Measurements from ENCODE around the gene NOS1AP.
"Not testable (repeated sequence)": the region's sequence is repeated elsewhere in the genome, so short reads cannot be mapped to it uniquely, and the experiment has no call there.

NOS1AP gene

DNA sequence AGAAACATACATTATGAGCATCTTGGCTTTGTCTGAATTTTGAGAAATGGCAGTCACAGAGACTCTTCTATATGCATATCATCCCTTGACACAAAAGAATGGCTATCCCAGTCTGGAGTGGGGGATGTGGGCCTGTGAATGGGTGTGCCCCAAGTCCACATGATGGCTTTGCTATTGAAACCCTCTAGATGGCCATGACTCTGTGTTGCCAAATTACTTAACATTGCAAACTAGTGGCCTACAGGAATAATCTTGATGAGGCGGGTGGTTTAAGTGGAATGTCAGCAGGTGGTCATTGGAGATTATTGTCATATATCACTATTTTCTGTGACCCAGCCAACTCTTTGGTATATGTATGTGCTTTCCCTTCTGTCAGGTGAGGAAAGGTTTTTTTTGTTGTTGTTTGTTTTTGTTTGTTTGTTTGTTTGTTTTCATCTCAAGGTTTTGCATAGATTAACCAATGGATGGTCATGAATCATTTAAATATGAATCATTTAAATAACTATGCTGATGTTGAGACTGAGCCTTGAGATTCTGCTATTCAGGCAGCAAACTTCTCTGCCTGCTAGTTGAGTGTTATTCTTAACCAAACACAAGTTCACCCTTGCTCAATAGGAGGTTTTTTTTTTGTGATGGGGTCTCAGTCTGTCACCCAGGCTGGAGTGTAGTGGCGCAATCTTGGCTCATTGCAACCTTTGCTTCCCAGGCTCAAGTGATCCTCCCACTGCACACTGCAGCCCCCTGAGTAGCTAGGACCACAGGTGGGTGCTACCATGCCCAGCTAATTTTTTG is 103.0 kb downstream of the NOS1AP start:
- no peak for DNase-seq

DNA sequence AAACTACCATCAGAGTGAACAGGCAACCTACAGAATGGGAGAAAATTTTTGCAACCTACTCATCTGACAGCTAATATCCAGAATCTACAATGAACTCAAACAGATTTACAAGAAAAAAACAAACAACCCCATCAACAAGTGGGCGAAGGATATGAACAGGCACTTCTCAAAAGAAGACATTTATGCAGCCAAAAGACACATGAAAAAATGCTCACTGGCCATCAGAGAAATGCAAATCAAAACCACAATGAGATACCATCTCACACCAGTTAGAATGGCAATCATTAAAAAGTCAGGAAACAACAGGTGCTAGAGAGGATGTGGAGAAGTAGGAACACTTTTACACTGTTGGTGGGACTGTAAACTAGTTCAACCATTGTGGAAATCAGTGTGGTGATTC is 104.1 kb downstream of the NOS1AP start:
- DNase-seq, result not testable (repeated sequence)

DNA sequence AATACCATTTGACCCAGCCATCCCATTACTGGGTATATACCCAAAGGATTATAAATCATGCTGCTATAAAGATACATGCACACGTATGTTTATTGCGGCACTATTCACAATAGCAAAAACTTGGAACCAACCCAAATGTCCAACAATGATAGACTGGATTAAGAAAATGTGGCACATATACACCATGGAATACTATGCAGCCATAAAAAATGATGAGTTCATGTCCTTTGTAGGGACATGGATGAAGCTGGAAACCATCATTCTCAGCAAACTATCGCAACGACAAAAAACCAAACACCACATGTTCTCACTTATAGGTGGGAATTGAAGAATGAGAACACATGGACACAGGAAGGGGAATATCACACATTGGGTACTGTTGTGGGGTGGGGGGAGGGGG is 104.5 kb downstream of the NOS1AP start:
- not testable (repeated sequence) for DNase-seq

DNA sequence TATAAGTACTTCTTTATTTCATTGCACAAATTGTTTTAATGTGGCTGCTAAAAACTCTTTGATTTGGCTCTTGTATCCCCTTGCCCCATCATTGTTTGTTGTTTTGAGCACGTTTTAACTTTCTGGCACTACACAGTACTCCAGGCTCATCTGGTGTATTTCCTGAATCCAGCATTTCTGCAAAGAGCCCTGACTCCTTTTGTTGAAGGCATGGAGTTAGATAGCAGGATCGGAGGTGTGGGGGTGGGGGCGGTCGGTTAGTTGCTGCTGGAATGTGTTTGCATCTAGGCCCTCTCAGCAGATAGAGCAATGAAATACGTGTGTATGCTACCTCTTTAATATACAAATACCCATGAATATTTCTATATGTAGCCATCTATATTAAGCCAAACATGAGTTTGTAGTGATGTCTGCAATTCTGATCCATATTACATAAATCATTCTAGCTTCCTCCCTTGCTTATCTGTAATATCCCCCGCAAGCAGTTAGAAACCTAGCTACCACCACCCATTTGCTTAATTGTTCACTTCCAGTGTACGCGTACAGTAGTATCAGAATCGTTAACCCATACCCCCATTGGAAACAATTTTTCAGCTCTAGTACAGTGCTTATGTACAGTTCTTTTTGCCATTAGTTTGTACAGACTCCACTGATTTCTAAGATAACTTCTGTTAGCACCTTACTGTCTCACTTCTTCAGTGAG is 106.0 kb downstream of the NOS1AP start:
- DNase-seq, result no peak

DNA sequence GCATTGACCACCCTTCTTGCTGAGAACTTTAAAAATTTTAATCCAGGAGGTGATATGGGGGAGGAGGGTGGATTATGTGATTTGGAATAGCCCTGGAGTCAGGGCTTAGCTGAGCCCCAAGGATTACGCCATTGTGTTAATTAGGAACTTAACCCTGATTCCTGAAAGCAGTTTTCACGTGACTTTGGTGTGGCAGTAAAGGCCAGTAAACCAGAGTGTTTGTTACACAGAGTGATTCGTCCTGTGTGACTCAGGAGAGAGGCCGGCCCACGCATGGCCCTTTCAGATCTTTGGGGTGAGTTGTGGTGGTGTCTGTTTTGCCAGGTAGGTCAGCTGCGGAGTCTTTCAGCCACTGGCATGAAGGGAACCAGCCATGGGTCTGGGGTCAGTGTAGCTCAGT is 107.6 kb downstream of the NOS1AP start:
- DNase-seq, result no peak

DNA sequence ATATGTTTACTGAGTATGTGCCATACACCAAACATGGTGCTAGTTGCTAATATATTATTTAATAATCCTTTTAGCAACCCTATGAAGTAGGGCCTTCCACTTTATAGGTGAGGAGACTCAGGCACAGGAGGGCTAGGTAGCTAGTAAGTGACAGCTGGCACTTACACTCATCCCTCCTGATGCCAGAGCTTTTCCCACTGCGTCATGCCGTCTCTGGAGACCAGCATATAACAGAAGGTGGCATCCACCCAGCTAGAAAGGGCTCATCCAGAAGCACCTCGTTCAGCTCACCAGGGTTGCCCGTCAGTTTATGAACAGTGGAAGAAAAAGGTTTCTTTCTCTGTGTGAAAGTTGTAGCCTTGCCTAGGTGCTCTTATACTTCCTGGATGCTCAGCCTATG is 108.9 kb downstream of the NOS1AP start:
- DNase-seq, result no peak

DNA sequence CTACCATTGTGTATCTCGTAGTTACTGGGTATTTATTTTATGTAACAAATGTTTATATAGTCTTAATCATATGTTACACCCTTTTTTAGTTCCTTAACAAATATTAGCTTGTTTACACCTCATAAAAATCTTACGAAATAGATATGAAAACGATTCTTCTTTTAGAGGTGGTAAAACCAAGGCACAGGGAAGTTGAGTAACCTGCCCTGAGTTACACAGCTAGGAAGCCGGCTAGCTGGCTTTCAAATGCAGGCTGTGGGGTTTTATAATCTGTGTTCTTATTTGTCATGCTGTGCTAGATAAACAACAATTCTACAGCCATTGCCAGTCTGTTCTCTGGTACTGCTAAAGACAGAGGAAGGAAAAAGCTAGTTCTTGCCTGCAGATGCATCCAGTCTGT is 109.6 kb downstream of the NOS1AP start:
- no peak for DNase-seq

DNA sequence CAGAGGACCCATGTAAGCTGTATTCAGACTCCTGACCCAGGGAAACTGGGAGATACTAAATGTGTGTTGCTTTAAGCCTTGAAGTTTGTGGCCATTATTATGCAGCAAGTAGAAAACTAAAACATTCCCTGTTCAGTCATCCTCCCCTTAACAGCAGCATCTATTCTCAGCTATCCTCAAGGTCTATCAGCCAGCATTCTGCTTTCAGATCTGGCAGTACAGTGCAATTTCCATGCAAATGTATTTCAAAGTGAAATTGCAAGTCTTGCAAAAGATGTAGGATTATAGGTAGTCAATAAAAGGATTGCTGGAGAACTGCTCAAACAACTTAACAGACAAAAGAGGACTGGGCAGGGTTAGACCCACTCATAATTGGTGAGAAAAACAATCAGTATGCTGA is 111.3 kb downstream of the NOS1AP start:
- DNase-seq, result no peak

DNA sequence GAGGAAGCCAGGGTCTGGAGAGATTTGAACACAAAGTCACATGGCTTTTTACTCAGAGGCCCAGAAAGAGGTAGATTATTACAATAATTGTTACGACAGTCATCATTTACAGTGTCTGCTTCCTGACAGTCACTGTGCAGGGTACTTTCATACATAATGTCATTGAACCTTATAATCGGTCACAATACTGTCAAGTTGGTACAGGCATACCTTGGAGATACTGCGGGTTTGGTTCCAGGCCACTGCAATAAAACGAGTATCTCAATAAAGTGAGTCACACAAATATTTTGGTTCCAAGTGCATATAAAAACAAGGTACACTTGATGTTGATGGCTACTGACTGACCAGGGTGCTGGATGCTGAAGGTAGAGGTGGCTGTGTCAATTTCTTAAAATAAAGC is 112.6 kb downstream of the NOS1AP start:
- no peak for DNase-seq

DNA sequence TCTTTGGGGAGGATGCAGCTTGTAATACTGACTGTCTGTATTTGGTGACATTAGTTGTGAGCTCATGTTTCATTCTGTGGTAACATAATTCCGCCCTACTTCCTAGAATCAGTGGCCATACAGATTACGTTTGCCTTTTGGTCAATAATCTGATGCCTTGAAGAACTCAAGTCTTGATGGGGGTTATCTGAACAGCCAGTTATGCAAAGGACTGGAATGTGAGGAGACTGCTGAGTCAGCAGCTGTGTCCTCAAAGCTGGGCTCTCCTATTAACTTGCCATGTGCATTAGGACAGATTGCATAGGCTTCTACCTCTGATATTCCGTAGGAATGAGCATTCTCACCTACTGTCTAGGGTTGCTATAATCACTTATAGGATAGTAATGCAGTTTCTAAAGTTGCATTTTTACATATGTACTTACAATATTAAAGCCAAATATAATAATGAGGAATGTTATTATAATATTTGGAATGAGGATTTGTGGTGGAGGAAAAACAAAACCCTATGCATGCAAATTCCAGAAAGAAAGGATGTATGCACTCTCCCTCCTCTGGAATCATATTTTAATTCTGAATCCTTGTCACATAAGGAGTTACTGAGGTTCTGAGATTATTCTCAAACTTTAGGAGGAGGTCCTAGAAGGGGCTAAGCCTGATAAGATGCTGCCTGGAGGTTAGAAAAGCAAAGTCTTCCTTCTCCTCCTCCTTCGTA is 116.0 kb downstream of the NOS1AP start:
- no peak for DNase-seq

DNA sequence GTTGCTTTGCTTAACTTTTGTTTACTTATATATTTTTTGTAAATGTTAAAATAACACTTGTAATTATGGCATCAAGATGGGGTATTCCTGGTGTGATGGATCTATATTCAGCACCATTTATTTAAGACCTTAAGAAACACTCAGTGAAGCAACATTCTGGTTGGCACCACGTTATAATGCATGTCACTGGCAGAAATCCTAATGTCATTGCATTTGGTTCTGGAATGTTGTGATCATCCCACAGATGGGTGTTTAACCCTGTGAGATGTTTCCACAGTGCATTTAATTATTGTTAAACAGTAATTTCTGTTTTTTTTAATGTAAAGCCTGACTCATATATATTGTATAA is 116.5 kb downstream of the NOS1AP start:
- no peak for DNase-seq

DNA sequence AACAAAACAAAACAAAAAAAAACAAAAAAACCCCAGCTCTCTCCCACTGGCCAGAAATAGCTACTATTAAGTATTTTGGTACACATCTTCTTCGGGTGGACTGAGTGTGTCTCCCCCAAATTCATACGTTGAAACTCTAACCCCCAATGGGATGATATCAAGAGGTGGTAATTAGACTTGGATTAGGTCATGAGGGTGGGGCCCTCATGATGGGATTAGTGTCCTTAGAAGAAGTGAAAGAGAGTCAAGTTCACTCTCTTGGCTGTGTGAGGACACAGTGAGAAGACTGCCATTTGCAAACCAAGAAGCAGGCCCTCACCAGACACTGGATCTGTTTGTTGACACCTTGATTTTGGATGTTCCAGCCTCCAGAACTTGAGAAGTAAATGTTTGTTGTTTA is 116.9 kb downstream of the NOS1AP start:
- DNase-seq, result no peak

DNA sequence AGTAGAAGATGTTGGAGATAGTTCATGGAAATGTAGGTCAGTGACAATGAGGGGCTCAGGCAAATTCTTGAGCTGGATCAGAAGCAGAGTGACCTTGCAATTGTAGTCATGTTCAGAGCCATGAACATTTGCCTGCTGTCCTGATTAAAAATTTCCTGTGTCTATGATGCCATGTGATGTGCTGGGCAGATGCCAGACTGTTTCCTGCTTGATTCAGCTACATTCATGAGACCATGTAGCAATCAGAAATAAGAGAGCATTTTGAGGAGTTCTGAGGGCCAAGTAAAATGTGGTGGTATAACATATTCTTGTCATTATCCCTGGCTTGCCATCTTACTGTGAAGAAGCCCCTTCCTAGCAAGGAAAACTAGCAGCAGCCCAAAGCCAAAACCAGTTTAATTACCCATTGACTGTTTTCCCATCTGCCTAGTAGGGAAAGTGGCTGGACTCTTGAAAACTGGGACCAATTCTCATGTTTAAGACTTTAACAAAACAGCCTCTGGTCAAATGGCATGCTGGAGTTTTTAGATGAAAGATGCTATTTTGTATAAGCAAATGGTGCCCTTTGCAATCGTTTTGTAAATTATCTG is 118.3 kb downstream of the NOS1AP start:
- DNase-seq, result no peak

DNA sequence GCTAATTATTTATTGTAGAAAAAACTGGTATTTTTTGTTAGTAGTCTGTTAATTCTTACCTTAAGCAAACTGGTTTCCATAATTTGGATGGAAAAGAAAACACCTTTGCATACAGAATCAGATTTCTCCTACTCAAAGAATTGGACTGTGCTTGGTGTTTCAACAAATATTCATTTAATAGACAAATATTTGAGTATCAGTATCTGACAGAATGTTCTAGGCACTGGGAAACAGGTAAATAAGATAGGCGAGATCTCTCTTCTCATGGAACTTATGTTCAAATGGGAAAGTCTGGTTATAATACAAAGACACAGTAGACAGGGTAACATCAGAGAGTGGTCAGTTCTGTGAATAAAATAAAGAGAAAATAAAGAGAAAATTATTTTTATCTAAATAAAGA is 119.9 kb downstream of the NOS1AP start:
- DNase-seq, result no peak

DNA sequence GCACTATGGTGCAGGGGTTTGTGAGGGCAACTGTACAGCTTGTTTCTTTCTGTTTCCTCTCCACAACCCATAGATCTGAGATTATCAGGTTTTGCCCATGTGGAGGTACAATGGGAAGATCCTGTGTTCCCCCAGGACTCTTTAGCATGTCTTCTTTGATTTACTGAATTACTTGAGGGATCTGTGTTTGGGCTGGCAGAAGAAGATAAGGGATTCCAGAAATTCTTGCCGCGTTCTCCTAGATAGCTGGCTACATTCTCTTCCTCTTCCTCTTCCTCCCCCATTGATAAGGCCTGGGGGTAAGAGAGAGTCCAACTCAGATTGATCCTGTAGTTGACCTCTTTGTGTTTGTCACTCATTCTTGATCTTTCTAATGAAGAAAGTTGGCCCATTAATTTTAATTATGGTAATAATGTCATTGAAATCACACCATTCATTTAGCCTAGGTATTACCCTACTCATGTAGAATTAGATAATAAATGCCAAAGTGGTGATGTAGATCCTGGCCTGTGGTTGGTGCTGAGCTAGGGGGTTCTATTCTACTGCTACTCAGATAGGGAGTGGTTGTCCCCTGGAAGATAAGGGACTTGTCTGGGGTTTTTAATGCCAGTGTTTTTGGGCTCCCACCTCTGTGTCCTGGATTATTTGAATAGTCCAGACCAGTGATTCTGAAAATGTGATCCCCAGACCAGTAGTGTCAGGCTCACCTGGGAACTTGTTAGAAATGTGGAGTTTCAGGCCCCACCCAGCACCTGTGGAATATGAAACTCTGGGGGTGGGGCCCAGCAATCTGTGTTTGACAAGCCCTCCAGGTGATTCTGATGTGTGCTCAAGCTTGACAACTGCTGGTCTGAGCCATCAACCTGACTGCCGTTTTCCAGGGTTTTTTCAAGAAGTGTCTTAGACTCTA is 122.2 kb downstream of the NOS1AP start:
- no peak for DNase-seq

DNA sequence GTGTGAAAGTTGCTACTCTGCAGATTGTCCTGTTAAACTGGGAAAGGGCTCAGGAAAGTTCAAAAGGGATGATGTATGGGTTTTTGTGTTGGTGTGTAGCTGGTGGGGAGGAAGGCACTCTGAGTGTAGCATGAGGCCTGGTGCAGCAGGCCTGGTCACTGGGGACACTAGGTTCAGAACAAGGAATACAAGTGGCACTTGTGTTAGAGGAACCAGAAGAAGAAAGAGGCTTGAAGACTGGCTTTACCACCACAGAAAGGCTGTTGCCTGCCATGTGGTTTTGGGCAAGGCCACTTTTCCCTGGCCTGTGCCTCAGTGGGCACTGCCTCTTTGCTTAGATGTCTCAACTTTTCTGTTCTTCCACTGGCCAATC is 122.8 kb downstream of the NOS1AP start:
- no peak for DNase-seq

DNA sequence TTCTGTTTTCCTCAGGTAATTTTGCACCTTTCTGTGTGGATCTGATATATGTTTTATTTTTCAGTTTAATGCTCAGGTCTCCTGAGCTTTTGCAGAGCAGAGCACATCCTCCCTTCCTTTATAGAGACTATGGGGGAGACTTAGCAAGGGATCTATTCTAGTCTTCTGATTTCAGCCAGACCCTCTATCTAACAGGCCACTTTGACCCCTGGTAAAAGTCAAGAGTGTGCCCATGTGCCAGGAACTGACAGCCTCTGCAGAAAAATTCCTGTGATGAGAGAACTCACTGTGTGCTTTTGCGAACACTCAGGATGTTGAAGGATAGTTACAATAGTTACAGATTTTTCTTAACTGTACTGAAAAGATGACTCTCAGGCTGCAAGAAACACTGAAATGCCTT is 123.3 kb downstream of the NOS1AP start:
- no peak for DNase-seq

DNA sequence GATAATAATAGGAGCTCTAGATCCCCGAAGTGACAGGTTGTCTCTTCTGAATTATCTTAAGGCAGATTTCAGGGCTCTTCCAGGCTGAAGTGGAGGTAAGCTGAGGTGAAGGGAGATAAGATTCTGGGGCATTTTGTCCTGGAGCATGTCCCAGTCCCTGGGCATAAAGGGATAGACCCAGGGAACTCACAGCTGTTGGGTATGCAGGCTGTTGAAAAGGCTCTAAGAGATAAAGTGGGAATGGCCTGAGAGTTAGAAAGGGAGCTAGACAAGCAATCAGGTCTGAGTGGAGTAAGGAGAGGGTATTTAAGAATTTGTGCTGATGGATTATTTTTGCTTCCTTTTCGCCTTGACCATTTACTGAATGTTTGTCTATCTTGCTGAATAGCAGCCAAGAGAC is 123.7 kb downstream of the NOS1AP start:
- no peak for DNase-seq

DNA sequence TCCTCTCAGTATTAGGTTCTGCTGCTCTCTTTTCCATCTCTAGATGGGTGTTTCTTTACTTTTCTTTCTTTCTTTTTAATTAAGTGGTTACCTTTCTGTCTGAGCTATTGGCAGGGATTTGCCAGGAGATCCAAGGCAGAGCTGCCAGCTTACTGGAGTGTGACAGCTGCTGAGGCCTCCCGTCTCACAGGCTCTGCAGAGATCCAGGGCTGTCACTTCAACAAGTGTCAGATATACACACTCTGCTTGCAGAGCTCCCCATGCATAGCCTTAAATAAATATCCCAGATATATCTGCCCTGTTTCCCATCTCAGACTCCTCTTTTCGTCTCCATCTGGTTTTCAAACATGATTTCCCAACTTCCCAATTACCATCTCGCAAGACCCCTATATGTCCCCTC is 124.3 kb downstream of the NOS1AP start:
- DNase-seq, result no peak

DNA sequence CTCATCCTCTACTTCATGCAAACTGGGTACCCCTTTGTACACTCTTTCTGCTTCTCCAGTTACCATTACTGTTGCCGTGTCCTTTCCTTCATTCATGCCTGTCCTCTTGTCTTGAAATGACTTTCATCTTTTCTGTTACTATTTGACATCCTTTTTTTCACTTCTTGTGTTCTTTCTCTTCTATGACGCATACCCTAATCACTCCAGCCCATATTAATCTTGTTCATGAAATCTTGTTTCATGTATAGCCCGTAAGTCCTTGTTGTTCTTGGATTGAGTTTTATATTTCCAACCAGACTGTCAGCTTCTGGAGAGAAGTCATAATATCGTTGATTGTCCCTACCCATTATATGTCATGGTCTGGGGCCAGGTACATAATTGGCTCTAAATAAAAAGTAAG is 126.1 kb downstream of the NOS1AP start:
- DNase-seq, result no peak

DNA sequence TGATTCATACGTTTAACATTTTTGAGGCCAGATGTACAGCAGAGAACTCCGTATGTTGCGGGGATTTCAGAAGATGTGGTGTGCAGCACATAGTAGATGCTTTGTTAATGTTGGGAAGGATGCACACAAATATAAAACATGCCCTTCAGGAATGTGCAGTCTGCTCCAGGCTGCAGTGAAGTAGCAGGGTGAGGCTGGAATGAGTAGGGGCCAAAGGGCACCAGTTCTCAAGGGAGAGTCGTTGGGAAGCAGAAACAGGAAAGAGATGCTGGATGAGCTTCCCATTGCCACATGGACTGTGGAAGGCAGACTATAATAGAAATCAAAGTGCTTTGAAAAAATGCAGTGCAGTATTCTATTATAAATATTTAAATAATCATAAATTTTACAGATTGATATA is 126.9 kb downstream of the NOS1AP start:
- DNase-seq, result no peak

DNA sequence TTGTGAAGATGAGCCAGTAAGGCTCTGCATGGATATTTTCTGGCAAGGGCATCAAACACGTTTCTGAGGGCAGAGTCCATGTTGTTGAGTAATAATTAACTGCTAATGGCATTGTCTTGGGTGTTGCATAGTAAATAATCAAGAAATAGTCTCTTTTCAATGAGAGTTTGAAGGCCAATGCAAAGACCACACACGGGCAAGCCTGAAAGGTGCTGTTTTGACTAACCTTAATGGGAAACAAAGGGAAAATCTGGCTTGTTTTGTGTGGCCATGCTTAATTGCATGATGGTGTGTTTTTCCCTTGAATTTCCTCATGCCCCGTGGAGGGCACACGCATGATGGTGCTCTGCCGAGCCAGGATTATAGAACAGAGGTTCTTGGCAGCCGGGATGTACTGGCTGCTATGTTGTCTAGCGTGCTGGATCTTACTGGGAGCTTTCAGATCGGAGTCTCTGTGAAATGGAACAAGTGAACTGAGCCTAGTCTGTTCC is 127.6 kb downstream of the NOS1AP start:
- no peak for DNase-seq

Data from right hindlimb (tissue), 1 donor.